Neural progenitor cell (in vitro differentiated cells): ENCODE results near the gene TRHDE. TPM values are rescaled to one million over a fixed set of nuclear protein-coding genes. Genes with fewer than 3 reads are reported as not detected.

Source experiments
- DNase-seq: peaks from one replicate; pipeline ENCODE4 v3.0.0-alpha.2; 2016; ENCODE audit warnings: low spot score
- H2AFZ ChIP-seq: fragments of 200-600 bp; sonication (generic); replicated peaks from 2 replicates; pipeline ENCODE4 v1.6.1; 2016; ENCODE audit warnings: antibody characterized with exemption
- H3F3A ChIP-seq: fragments of 200-600 bp; sonication (generic); 2 replicates; pipeline ENCODE4 v1.6.1; 2016; ENCODE audit warnings: antibody characterized with exemption, low read depth
- H3K27ac ChIP-seq: fragments of 200-600 bp; sonication (generic); 2 replicates; pipeline ENCODE4 v1.5.1; 2016; ENCODE audit warnings: mild to moderate bottlenecking
- H3K27me3 ChIP-seq: fragments of 200-600 bp; sonication (generic); 2 replicates; pipeline ENCODE4 v1.6.1; 2016; ENCODE audit warnings: mild to moderate bottlenecking, moderate library complexity
- H3K36me3 ChIP-seq: fragments of 200-600 bp; sonication (generic); 2 replicates; pipeline ENCODE4 v1.5.1; 2016
- H3K4me1 ChIP-seq: fragments of 200-600 bp; sonication (generic); 2 replicates; pipeline ENCODE4 v1.6.1; 2016; ENCODE audit warnings: mixed run types
- H3K4me2 ChIP-seq: fragments of 200-600 bp; sonication (generic); 2 replicates; pipeline ENCODE4 v1.6.1; 2016
- H3K4me3 ChIP-seq: fragments of 200-600 bp; sonication (generic); 2 replicates; pipeline ENCODE4 v1.5.1; 2016
- H3K79me2 ChIP-seq: fragments of 200-600 bp; sonication (generic); 2 replicates; pipeline ENCODE4 v1.6.1; 2016; ENCODE audit warnings: low read depth
- H3K9ac ChIP-seq: fragments of 200-600 bp; sonication (generic); 2 replicates; pipeline ENCODE4 v1.6.1; 2016
- H3K9me3 ChIP-seq: fragments of 200-600 bp; sonication (generic); 2 replicates; pipeline ENCODE4 v1.5.1; 2016; ENCODE audit warnings: low read depth
- H4K20me1 ChIP-seq: fragments of 200-600 bp; sonication (generic); 2 replicates; pipeline ENCODE4 v1.6.1; 2016; ENCODE audit warnings: low read depth
- H3K27ac Mint-ChIP-seq: 3 replicates; pipeline ENCODE4 v1.8.0; 2021; ENCODE audit warnings: mixed read lengths
- H3K27me3 Mint-ChIP-seq: 2 replicates; pipeline ENCODE4 v1.8.0; 2022; ENCODE audit warnings: low read depth, mild to moderate bottlenecking, inconsistent platforms, moderate library complexity, mixed read lengths; ENCODE audit not compliant: insufficient read depth
- H3K36me3 Mint-ChIP-seq: 3 replicates; pipeline ENCODE4 v1.8.0; 2021; ENCODE audit warnings: mixed read lengths
- H3K4me1 Mint-ChIP-seq: 3 replicates; pipeline ENCODE4 v1.8.0; 2021; ENCODE audit warnings: mixed read lengths
- H3K4me3 Mint-ChIP-seq: 3 replicates; pipeline ENCODE4 v1.8.0; 2021; ENCODE audit warnings: mild to moderate bottlenecking, moderate library complexity, mixed read lengths
- H3K9me3 Mint-ChIP-seq: 3 replicates; pipeline ENCODE4 v1.8.0; 2020; ENCODE audit warnings: mixed read lengths
- CTCF ChIP-seq: fragments of 200-600 bp; sonication (generic); IDR thresholded peaks from 2 replicates; pipeline ENCODE4 v1.5.1; 2017; ENCODE audit warnings: antibody characterized with exemption, mild to moderate bottlenecking
- EZH2 ChIP-seq: fragments of 200-600 bp; sonication (generic); IDR thresholded peaks from 2 replicates; pipeline ENCODE4 v1.6.1; 2017; ENCODE audit warnings: antibody characterized with exemption, mild to moderate bottlenecking, moderate library complexity
- EZH2phosphoT487 ChIP-seq: fragments of 200-600 bp; sonication (generic); IDR thresholded peaks from 2 replicates; pipeline ENCODE4 v1.6.1; 2017; ENCODE audit warnings: antibody characterized with exemption
- total RNA-seq: library from RNA; depleted of rRNA; stranded (reverse); fragments of >200 nt; gene quantifications from 2 replicates; pipeline ENCODE4 v1.2.3, GENCODE V29; 2015; ENCODE audit warnings: low replicate concordance

TRHDE gene
- total RNA-seq, 1 donor from 2014 or later = 4.5 TPM

GRCh38 chr12:72432037-72432604, 160.0 kb downstream of the TRHDE start:
- Histone ChIP-seq H3K36me3 (no peaks in the 10 kb centered on the region), H3K4me3 (no peak overlapping the region), H3K27ac (no peak overlapping the region), H4K20me1 (no peaks in the 10 kb centered on the region), H3F3A (no peaks in the 10 kb centered on the region), H3K4me1 (no peaks in the 10 kb centered on the region), H3K27me3 (no peaks in the 10 kb centered on the region), H3K9me3 (no peaks in the 10 kb centered on the region), H3K9ac (no peak overlapping the region), H3K79me2 (no peaks in the 10 kb centered on the region), H3K4me2 (no peak overlapping the region), H2AFZ (peak overlapping the region; percentile 63)
- H3K9me3 Mint-ChIP-seq = no peaks in the 10 kb centered on the region
- no peak overlapping the region for H3K4me3 Mint-ChIP-seq
- peaks cover 3% of the 10 kb centered on the region for H3K27me3 Mint-ChIP-seq
- no peak for DNase-seq
- H3K4me1 Mint-ChIP-seq = no peaks in the 10 kb centered on the region
- no peaks in the 10 kb centered on the region for H3K36me3 Mint-ChIP-seq
- no peak overlapping the region for H3K27ac Mint-ChIP-seq
- TF ChIP-seq EZH2phosphoT487 (no peak), EZH2 (no peak), CTCF (no peak)

DNA sequence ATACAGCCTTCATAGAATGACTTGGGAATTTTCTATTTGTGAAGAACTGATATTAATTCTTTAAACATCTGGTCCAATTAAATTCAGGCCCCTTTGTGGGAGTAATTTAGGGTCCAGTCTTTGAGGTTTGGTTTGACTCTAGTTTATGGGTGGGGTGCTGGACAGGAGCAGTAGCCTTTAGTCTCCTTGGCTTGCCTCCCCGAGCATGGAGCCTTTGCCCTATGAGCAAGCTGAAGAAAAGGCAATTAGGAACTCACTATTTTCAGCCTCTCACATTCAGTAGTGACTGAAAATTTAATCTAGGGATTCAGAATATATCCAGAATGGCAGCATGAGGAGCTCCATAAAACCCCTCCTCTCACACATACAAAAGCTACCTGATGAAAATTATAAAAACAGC, 161.1 kb downstream of the TRHDE start:
- no peaks in the 10 kb centered on the region for H3K4me1 Mint-ChIP-seq
- Histone ChIP-seq H3F3A (no peaks in the 10 kb centered on the region), H3K27me3 (no peaks in the 10 kb centered on the region), H3K4me2 (no peak overlapping the region), H3K36me3 (no peaks in the 10 kb centered on the region), H2AFZ (no peak overlapping the region), H3K79me2 (no peaks in the 10 kb centered on the region), H3K4me1 (no peaks in the 10 kb centered on the region), H4K20me1 (no peaks in the 10 kb centered on the region), H3K9me3 (no peaks in the 10 kb centered on the region), H3K9ac (no peak overlapping the region), H3K27ac (no peak overlapping the region), H3K4me3 (no peak overlapping the region)
- H3K4me3 Mint-ChIP-seq = no peak overlapping the region
- H3K9me3 Mint-ChIP-seq = peaks cover 4% of the 10 kb centered on the region
- peaks cover 3% of the 10 kb centered on the region for H3K27me3 Mint-ChIP-seq
- TF ChIP-seq CTCF (no peak), EZH2 (no peak), EZH2phosphoT487 (no peak)
- H3K27ac Mint-ChIP-seq = no peak overlapping the region
- no peak for DNase-seq
- no peaks in the 10 kb centered on the region for H3K36me3 Mint-ChIP-seq

- Mint-ChIP-seq H3K27me3 (peaks cover 3% of the 10 kb centered on the region), H3K9me3 (peaks cover 13% of the 10 kb centered on the region), H3K27ac (no peak overlapping the region), H3K4me1 (no peaks in the 10 kb centered on the region), H3K4me3 (no peak overlapping the region), H3K36me3 (no peaks in the 10 kb centered on the region)
- no peaks in the 10 kb centered on the region for H4K20me1 ChIP-seq
- H3K36me3 ChIP-seq = no peaks in the 10 kb centered on the region
- H3K27me3 ChIP-seq = no peaks in the 10 kb centered on the region
- no peak for DNase-seq
- no peak overlapping the region for H2AFZ ChIP-seq
- H3K27ac ChIP-seq = no peak overlapping the region
- no peak overlapping the region for H3K9ac ChIP-seq
- H3F3A ChIP-seq = no peaks in the 10 kb centered on the region
- H3K79me2 ChIP-seq = no peaks in the 10 kb centered on the region
- H3K9me3 ChIP-seq = peaks cover 8% of the 10 kb centered on the region
- H3K4me1 ChIP-seq = no peaks in the 10 kb centered on the region
- TF ChIP-seq EZH2 (no peak), CTCF (no peak), EZH2phosphoT487 (no peak)
- no peak overlapping the region for H3K4me3 ChIP-seq
- H3K4me2 ChIP-seq = no peak overlapping the region
Observed at GRCh38 chr12:72434999-72435398, 162.8 kb downstream of the TRHDE start.
